ENCODE data around the gene KRTAP5-11. TPM values are rescaled to one million over a fixed set of nuclear protein-coding genes. Genes with fewer than 3 reads are reported as not detected.
"Not testable (repeated sequence)": the region's sequence is repeated elsewhere in the genome, so short reads cannot be mapped to it uniquely, and the experiment has no call there.

KRTAP5-11 gene
- polyA plus RNA-seq (2013, experiment 1 of 2; ENCODE audit: insufficient read length) = not detected
- not detected for polyA plus RNA-seq (2013, experiment 2 of 2; ENCODE audit: insufficient read length)

GRCh38 chr11:71582309-71582895 lies at the start of gene KRTAP5-11:
Gene KRTAP5-11, minus strand, starts transcription at chr11:71582875. Its CDS starts 38 bp downstream, at chr11:71582837.
- no peak for DNase-seq

- DNase-seq = not testable (repeated sequence)
Observed at GRCh38 chr11:71631551-71631950, 48.9 kb upstream of the KRTAP5-11 start.

- not testable (repeated sequence) for DNase-seq
Observed at GRCh38 chr11:71630071-71630470, 47.4 kb upstream of the KRTAP5-11 start.

- DNase-seq = not testable (repeated sequence)
Observed at GRCh38 chr11:71628943-71629342, 46.3 kb upstream of the KRTAP5-11 start.

GRCh38 chr11:71623226-71623625 lies 40.6 kb upstream of the KRTAP5-11 start:
- DNase-seq = not testable (repeated sequence)

- DNase-seq = not testable (repeated sequence)
Observed at GRCh38 chr11:71622561-71622960, 39.9 kb upstream of the KRTAP5-11 start.

- not testable (repeated sequence) for DNase-seq
Observed at GRCh38 chr11:71615003-71615402, 32.3 kb upstream of the KRTAP5-11 start.

- not testable (repeated sequence) for DNase-seq
Observed at GRCh38 chr11:71614366-71614917, 31.8 kb upstream of the KRTAP5-11 start.

GRCh38 chr11:71613931-71614330 lies 31.3 kb upstream of the KRTAP5-11 start:
- DNase-seq = not testable (repeated sequence)

- DNase-seq = not testable (repeated sequence)
Observed at GRCh38 chr11:71611218-71611910, 28.7 kb upstream of the KRTAP5-11 start.

GRCh38 chr11:71608272-71608671 lies 25.6 kb upstream of the KRTAP5-11 start:
- not testable (repeated sequence) for DNase-seq

- not testable (repeated sequence) for DNase-seq
Observed at GRCh38 chr11:71607520-71608216, 25.0 kb upstream of the KRTAP5-11 start.

GRCh38 chr11:71606853-71607519 lies 24.3 kb upstream of the KRTAP5-11 start:
- not testable (repeated sequence) for DNase-seq

- not testable (repeated sequence) for DNase-seq
Observed at GRCh38 chr11:71604798-71605488, 22.3 kb upstream of the KRTAP5-11 start.

GRCh38 chr11:71603221-71603620 lies 20.5 kb upstream of the KRTAP5-11 start:
- DNase-seq = not testable (repeated sequence)

- not testable (repeated sequence) for DNase-seq
Observed at GRCh38 chr11:71589546-71589920, 6.9 kb upstream of the KRTAP5-11 start.

GRCh38 chr11:71588822-71589545 lies 6.3 kb upstream of the KRTAP5-11 start:
- DNase-seq = not testable (repeated sequence)

GRCh38 chr11:71588314-71588713 lies 5.6 kb upstream of the KRTAP5-11 start:
- not testable (repeated sequence) for DNase-seq

- not testable (repeated sequence) for DNase-seq
Observed at GRCh38 chr11:71585673-71586072, 3.0 kb upstream of the KRTAP5-11 start.

GRCh38 chr11:71582969-71583368 lies 294 bp upstream of the KRTAP5-11 start:
- DNase-seq = not testable (repeated sequence)

GRCh38 chr11:71581826-71582225 lies 849 bp downstream of the KRTAP5-11 start:
- no peak for DNase-seq
